Neural progenitor cell (in vitro differentiated cells): ENCODE results near the gene GPAM.

Experiments used
- CTCF ChIP-seq: fragments of 200-600 bp; sonication (generic); IDR thresholded peaks from 2 replicates; pipeline ENCODE4 v1.5.1; 2017; ENCODE audit warnings: antibody characterized with exemption, mild to moderate bottlenecking
- EZH2 ChIP-seq: fragments of 200-600 bp; sonication (generic); IDR thresholded peaks from 2 replicates; pipeline ENCODE4 v1.6.1; 2017; ENCODE audit warnings: antibody characterized with exemption, mild to moderate bottlenecking, moderate library complexity

GRCh38 chr10:112184379-112184778 is 814 bp upstream of the GPAM start:
- no peak for TF ChIP-seq CTCF
- no peak for TF ChIP-seq EZH2
